ENCODE data around the gene ZNF853. TPM values are rescaled to one million over a fixed set of nuclear protein-coding genes. Genes with fewer than 3 reads are reported as not detected.
A peak's percentile ranks its signal among the peaks of the same experiment; 100 is the strongest.
"Not testable (repeated sequence)": the region's sequence is repeated elsewhere in the genome, so short reads cannot be mapped to it uniquely, and the experiment has no call there.

ZNF853 gene
- total RNA-seq, 1 donor from 2014 or later = 4.9 TPM

DNA sequence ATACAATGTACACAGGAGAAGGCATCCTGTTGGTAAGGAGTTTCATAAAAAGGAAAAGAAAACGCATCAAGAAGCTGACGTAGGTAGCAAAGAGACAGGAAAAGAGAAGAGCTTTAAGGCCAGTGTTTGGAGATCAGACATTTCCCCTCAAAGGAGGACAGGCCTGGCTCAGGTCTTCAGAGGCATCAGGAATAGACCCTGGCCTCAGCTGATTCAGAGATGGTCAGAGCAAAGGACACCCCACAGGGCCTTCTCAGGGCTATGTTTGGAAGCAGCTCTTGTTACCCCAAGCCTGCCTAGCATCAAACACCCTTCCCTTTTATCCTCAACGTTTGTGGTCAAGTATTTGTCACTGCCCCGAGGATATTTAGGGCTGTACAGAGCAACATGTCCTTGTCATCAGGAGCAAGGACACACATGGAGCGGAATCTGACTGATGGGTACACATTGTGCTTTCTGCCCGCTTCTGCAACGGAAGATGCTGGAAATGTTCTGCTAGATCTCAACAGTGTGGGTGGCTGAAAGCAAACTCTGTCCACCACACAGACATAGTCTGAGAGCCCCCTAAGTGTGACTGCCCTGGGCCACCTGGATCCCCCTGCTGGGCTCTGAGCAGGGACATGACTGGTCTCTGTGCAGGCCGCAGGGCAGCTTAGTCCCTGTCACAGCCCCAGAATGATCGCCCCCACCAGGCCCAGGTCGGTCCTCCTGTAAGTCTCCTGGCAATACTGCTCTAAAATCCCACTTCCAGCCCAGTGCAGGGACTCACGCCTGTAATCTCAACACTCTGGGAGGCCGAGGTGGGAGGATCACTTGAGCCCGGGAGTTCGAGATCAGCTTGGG is 39.2 kb upstream of the ZNF853 start:
- H3K4me3 Mint-ChIP-seq (ENCODE audit: unreplicated experiment) = peak overlapping the region; percentile 54
- peak overlapping the region; percentile 12 for H3K27ac Mint-ChIP-seq (ENCODE audit: unreplicated experiment)
- no peak for FAIRE-seq

DNA sequence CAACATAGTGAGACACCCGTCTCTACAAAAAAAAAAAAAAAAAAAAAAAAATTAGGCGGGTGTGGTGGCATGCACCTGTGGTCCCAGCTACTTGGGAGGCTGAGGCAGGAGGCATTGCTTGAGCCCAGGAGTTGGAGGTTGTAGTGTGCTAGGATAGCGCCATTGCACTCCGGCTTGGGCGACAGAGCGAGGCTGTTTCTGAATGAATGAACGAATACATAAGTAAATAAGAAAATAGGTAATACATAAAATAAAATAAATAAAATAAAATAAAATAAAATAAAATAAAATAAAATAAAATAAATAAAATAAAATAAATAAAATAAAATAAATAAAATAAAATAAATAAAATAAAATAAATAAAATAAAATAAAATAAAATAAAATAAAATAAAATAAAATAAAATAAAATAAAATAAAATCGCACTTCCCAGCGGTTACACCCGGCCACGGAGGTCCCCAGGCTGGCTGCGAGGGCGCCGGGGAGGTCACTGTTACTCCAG is 38.5 kb upstream of the ZNF853 start:
- not testable (repeated sequence) for H3K79me2 ChIP-seq (ENCODE audit: insufficient read depth, low read length); H3K4me3 Mint-ChIP-seq (ENCODE audit: unreplicated experiment); DNase-seq (ENCODE audit: low read depth); H3K27ac Mint-ChIP-seq (ENCODE audit: unreplicated experiment); H3K36me3 ChIP-seq (ENCODE audit: insufficient read depth, low read length); H3K9me3 Mint-ChIP-seq (ENCODE audit: unreplicated experiment); H3K4me1 ChIP-seq (ENCODE audit: insufficient read depth, low read length); H3K27me3 ChIP-seq (ENCODE audit: insufficient read depth, low read length); H4K20me1 ChIP-seq (ENCODE audit: insufficient read depth, low read length); H3K27me3 Mint-ChIP-seq (ENCODE audit: low read depth, unreplicated experiment); H3K9me3 ChIP-seq (ENCODE audit: insufficient read depth, low read depth, low read length); H3K4me1 Mint-ChIP-seq (ENCODE audit: low read depth, unreplicated experiment); H3K36me3 Mint-ChIP-seq (ENCODE audit: low read depth, unreplicated experiment); FAIRE-seq
- Histone ChIP-seq H3K4me2 (ENCODE audit: low read length) (peak overlapping the region; percentile 85), H2AFZ (ENCODE audit: low read depth, low read length) (peak overlapping the region; percentile 92), H3K27ac (ENCODE audit: low read depth, low read length) (peak overlapping the region; percentile 81), H3K4me3 (ENCODE audit: insufficient read depth, low read depth, low read length) (peak overlapping the region; percentile 70), H3K9ac (ENCODE audit: low read length) (peak overlapping the region; percentile 91)

More for the DNA sequence above, 39.2 kb upstream of the ZNF853 start:
- H2AFZ ChIP-seq (ENCODE audit: low read depth, low read length) = peak overlapping the region; percentile 52
- H3K36me3 ChIP-seq (ENCODE audit: insufficient read depth, low read length) = peaks cover 4% of the 10 kb centered on the region
- H3K9me3 Mint-ChIP-seq (ENCODE audit: unreplicated experiment) = no peaks in the 10 kb centered on the region
- H3K4me3 ChIP-seq (ENCODE audit: insufficient read depth, low read depth, low read length) = no peak overlapping the region
- no peak for DNase-seq (ENCODE audit: low read depth)
- peaks cover 8% of the 10 kb centered on the region for H3K4me1 ChIP-seq (ENCODE audit: insufficient read depth, low read length)
- H3K36me3 Mint-ChIP-seq (ENCODE audit: low read depth, unreplicated experiment) = peaks cover 1% of the 10 kb centered on the region
- H3K9ac ChIP-seq (ENCODE audit: low read length) = no peak overlapping the region
- H3K9me3 ChIP-seq (ENCODE audit: insufficient read depth, low read depth, low read length) = no peaks in the 10 kb centered on the region
- TF ChIP-seq, protein P1, sequence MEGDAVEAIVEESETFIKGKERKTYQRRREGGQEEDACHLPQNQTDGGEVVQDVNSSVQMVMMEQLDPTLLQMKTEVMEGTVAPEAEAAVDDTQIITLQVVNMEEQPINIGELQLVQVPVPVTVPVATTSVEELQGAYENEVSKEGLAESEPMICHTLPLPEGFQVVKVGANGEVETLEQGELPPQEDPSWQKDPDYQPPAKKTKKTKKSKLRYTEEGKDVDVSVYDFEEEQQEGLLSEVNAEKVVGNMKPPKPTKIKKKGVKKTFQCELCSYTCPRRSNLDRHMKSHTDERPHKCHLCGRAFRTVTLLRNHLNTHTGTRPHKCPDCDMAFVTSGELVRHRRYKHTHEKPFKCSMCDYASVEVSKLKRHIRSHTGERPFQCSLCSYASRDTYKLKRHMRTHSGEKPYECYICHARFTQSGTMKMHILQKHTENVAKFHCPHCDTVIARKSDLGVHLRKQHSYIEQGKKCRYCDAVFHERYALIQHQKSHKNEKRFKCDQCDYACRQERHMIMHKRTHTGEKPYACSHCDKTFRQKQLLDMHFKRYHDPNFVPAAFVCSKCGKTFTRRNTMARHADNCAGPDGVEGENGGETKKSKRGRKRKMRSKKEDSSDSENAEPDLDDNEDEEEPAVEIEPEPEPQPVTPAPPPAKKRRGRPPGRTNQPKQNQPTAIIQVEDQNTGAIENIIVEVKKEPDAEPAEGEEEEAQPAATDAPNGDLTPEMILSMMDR (IDR thresholded peaks at IDR 0.05; ENCODE audit: insufficient read depth, low read depth, low read length) = no peak
- no peak for TF ChIP-seq EZH2 (IDR thresholded peaks at IDR 0.05; ENCODE audit: insufficient read depth, low read length)
- H3K27me3 Mint-ChIP-seq (ENCODE audit: low read depth, unreplicated experiment) = peaks cover 6% of the 10 kb centered on the region
- H3K4me1 Mint-ChIP-seq (ENCODE audit: low read depth, unreplicated experiment) = peaks cover 3% of the 10 kb centered on the region
- H4K20me1 ChIP-seq (ENCODE audit: insufficient read depth, low read length) = no peaks in the 10 kb centered on the region
- no peak overlapping the region for H3K27ac ChIP-seq (ENCODE audit: low read depth, low read length)
- H3K79me2 ChIP-seq (ENCODE audit: insufficient read depth, low read length) = no peaks in the 10 kb centered on the region
- peak overlapping the region; percentile 85 for H3K4me2 ChIP-seq (ENCODE audit: low read length)
- no peaks in the 10 kb centered on the region for H3K27me3 ChIP-seq (ENCODE audit: insufficient read depth, low read length)

DNA sequence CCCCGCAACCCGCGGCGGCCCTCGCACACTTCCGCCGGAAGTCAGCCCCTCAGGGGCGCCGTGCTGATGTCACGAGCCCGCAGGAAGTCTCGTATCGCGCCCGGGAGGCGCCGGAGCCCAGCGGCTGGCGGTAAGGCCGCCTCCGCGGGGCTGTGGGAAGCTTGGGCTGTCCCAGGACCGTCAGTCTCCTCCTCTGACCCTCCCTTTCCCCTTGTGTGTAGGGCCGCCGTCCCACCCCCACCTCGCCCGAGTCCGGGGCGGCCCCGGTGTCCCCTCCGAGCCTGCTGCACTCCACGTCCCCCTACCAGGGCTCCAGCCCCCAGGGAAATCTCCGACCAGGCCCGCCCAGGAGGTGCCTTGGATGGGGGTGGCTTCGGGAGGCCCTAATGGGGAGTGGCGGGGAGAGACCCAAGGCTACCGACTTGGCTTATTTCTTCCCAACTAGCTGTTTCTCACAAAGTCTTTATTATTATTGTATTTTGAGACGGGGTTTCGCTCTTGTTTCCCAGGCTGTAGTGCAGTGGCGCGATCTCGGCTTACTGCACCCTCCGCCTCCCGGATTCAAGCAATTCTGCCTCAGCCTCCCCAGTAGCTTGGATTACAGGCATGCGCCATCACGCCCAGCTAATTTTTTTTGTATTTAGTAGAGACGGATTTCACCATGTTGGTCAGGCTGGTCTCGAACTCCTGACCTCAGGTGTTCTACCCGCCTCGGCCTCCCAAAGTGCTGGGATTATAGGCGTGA is 37.9 kb upstream of the ZNF853 start, which contains the start of gene ZDHHC4:
ZDHHC4 (plus strand) TSS at position 86 of the 745 bp plus-strand sequence. CDS start 3,108 bp downstream, outside the sequence.
- H3K4me1 ChIP-seq (ENCODE audit: insufficient read depth, low read length) = peaks cover 8% of the 10 kb centered on the region
- H2AFZ ChIP-seq (ENCODE audit: low read depth, low read length) = peak within 1 kb of the TSS; percentile 92
- Mint-ChIP-seq H3K27me3 (ENCODE audit: low read depth, unreplicated experiment) (peaks cover 4% of the 10 kb centered on the region), H3K36me3 (ENCODE audit: low read depth, unreplicated experiment) (peaks cover 5% of the 10 kb centered on the region), H3K4me1 (ENCODE audit: low read depth, unreplicated experiment) (peaks cover 3% of the 10 kb centered on the region), H3K4me3 (ENCODE audit: unreplicated experiment) (peak within 1 kb of the TSS; percentile 86), H3K9me3 (ENCODE audit: unreplicated experiment) (no peaks in the 10 kb centered on the region), H3K27ac (ENCODE audit: unreplicated experiment) (peak within 1 kb of the TSS; percentile 87)
- H4K20me1 ChIP-seq (ENCODE audit: insufficient read depth, low read length) = no peaks in the 10 kb centered on the region
- peak within 1 kb of the TSS; percentile 91 for H3K9ac ChIP-seq (ENCODE audit: low read length)
- FAIRE-seq = no peak
- H3K9me3 ChIP-seq (ENCODE audit: insufficient read depth, low read depth, low read length) = no peaks in the 10 kb centered on the region
- no peaks in the 10 kb centered on the region for H3K27me3 ChIP-seq (ENCODE audit: insufficient read depth, low read length)
- H3K4me2 ChIP-seq (ENCODE audit: low read length) = peak within 1 kb of the TSS; percentile 85
- TF ChIP-seq, protein P1 (IDR thresholded peaks at IDR 0.05; ENCODE audit: insufficient read depth, low read depth, low read length) = no peak
- TF ChIP-seq EZH2 (IDR thresholded peaks at IDR 0.05; ENCODE audit: insufficient read depth, low read length) = no peak
- H3K27ac ChIP-seq (ENCODE audit: low read depth, low read length) = peak within 1 kb of the TSS; percentile 81
- peak; percentile 81 for DNase-seq (ENCODE audit: low read depth)
- peak within 1 kb of the TSS; percentile 70 for H3K4me3 ChIP-seq (ENCODE audit: insufficient read depth, low read depth, low read length)
- H3K79me2 ChIP-seq (ENCODE audit: insufficient read depth, low read length) = no peaks in the 10 kb centered on the region
- H3K36me3 ChIP-seq (ENCODE audit: insufficient read depth, low read length) = peaks cover 9% of the 10 kb centered on the region

Measured in astrocyte (in vitro differentiated cells and primary cell).